NCI-H2081 treated with DMSO at 0.1 percent for 48 hours (cell line): ENCODE data around the gene CACNA1B.
"Not testable (repeated sequence)": the region's sequence is repeated elsewhere in the genome, so short reads cannot be mapped to it uniquely, and the experiment has no call there.

Experiments
- DNase-seq: peaks from one replicate; lab custom pipeline; 2025; lab: John Stamatoyannopoulos, UW

Gene CACNA1B

GRCh38 chr9:138117101-138117750 is 239.6 kb downstream of the CACNA1B start:
- no peak for DNase-seq

- no peak for DNase-seq
These were observed 240.3 kb downstream of the CACNA1B start for GRCh38 chr9:138117836-138118235.

- no peak for DNase-seq
These were observed 241.1 kb downstream of the CACNA1B start for GRCh38 chr9:138118601-138119071.

- DNase-seq: no peak
These were observed 241.8 kb downstream of the CACNA1B start for GRCh38 chr9:138119202-138120027.

- no peak for DNase-seq
These were observed 242.5 kb downstream of the CACNA1B start for GRCh38 chr9:138120072-138120471.

GRCh38 chr9:138120511-138121437 is 243.2 kb downstream of the CACNA1B start:
- no peak for DNase-seq

- no peak for DNase-seq
These were observed 244.0 kb downstream of the CACNA1B start for GRCh38 chr9:138121438-138122050.

GRCh38 chr9:138122201-138122600 is 244.6 kb downstream of the CACNA1B start:
- no peak for DNase-seq

- no peak for DNase-seq
These were observed 245.1 kb downstream of the CACNA1B start for GRCh38 chr9:138122676-138123075.

GRCh38 chr9:138123086-138123485 is 245.5 kb downstream of the CACNA1B start:
- DNase-seq: no peak

- not testable (repeated sequence) for DNase-seq
These were observed 248.7 kb downstream of the CACNA1B start for GRCh38 chr9:138126090-138126857.

GRCh38 chr9:138126858-138127584 is 249.4 kb downstream of the CACNA1B start:
- DNase-seq: not testable (repeated sequence)

- DNase-seq: not testable (repeated sequence)
These were observed 250.4 kb downstream of the CACNA1B start for GRCh38 chr9:138128027-138128426.

- DNase-seq: not testable (repeated sequence)
These were observed 251.7 kb downstream of the CACNA1B start for GRCh38 chr9:138129318-138129717.

- DNase-seq: not testable (repeated sequence)
These were observed 255.5 kb downstream of the CACNA1B start for GRCh38 chr9:138132946-138133705.

- not testable (repeated sequence) for DNase-seq
These were observed 257.0 kb downstream of the CACNA1B start for GRCh38 chr9:138134581-138134980.

- DNase-seq: not testable (repeated sequence)
These were observed 261.5 kb downstream of the CACNA1B start for GRCh38 chr9:138139096-138139495.

GRCh38 chr9:138140980-138141379 is 263.4 kb downstream of the CACNA1B start:
- DNase-seq: not testable (repeated sequence)

GRCh38 chr9:138142528-138143244 is 265.1 kb downstream of the CACNA1B start:
- DNase-seq: not testable (repeated sequence)
